Fibroblast of skin of scalp (primary cell): ENCODE data around the gene SCART1.
"Not testable (repeated sequence)": the region's sequence is repeated elsewhere in the genome, so short reads cannot be mapped to it uniquely, and the experiment has no call there.

Experiments
- DNase-seq: peaks from one replicate; pipeline ENCODE4 v3.0.0-alpha.2; 2013

SCART1 gene

GRCh38 chr10:133456041-133456951 is 2.6 kb downstream of the SCART1 start:
- DNase-seq, result no peak

DNA sequence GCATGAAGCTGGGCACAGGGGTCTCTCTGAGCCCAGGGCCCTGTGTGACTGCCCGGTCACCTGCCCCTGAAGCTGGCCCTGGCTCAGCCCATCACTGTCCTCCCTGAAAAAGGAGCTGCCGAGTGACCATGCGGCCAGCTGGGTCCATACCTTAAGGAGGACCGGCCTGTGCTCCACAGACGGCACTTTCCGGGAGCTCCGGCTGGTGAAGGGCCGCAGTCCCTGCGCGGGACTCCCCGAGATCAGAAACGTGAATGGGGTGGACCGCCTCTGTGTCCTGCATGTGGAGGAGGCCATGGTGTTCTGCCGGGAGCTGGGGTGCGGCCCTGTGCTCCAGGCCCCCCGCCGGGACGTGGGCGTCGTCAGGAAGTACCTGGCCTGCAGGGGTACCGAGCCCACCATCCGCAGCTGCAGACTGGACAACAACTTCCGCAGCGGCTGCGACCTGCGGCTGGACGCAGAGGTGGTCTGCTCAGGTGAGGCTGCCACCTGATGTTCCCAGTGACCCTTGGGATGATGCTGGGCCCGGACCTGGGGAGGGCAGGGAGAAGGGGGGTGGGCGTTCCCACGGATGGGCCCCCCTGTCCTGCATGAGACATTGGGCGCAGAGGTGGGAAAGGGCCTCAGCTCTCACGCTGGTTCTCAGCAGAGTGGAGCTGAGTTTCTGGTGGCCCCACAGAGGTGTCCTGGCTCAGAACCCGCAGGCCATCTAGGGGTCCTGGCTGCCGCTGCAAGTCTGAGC is 3.5 kb downstream of the SCART1 start:
- DNase-seq, result no peak

DNA sequence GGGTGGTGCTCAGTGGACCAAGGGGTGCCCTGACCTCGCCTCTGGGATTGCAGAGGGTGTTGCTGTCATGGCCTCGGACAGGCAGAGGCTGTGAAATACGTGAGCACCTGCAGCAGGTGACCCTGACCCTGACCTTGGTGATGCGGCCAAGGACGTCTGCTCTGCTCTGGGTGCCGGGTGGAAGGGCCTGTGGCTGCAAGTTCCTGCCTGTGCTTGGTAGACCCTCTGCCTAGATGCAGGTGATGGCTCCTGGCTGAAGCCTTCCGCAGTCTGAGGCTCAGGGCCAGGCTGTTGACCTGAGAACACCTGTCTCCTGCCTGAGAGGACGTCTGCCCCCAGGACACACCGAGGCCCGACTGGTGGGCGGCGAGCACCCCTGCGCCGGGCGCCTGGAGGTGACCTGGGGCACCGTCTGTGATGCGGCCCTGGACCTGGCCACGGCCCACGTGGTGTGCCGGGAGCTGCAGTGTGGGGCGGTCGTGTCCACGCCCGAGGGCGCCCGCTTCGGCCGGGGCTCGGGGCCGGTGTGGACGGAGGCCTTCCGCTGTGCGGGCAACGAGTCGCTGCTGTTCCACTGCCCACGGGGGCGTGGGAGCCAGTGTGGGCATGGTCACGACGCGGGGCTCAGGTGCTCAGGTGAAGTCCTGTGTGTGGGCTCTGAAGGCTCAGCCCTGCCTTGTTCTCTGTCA is 4.4 kb downstream of the SCART1 start:
- no peak for DNase-seq

- no peak for DNase-seq
These were observed 5.1 kb downstream of the SCART1 start for GRCh38 chr10:133458710-133459453.

DNA sequence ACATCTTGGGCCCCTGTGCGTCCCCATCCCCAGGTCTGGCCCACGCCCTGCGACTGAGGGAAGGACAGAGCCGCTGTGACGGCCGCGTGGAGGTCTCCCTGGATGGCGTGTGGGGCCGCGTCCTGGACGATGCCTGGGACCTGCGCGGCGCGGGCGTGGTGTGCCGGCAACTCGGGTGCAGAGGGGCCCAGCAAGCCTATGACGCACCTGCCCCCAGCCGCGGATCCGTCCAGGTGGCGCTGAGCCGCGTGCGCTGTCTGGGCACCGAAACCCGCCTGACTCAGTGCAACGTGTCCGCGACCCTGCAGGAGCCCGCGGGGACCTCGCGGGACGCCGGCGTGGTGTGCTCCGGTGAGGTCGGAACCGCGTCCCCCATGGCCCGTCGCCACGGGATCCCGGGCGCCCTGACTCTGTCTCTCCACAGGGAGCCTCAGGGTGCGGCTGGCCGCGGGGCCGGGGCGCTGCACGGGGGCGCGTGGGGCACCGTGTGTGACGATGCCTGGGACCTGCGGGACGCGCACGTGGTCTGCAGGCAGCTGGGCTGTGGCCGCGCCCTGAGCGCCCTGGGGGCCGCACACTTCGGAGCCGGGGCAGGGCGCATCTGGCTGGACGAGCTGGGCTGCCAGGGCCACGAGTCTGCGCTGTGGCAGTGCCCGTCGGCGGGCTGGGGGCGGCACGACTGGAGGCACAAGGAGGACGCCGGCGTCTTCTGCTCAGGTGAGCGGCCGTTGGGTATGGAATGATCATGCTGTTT is 5.9 kb downstream of the SCART1 start:
- no peak for DNase-seq

DNA sequence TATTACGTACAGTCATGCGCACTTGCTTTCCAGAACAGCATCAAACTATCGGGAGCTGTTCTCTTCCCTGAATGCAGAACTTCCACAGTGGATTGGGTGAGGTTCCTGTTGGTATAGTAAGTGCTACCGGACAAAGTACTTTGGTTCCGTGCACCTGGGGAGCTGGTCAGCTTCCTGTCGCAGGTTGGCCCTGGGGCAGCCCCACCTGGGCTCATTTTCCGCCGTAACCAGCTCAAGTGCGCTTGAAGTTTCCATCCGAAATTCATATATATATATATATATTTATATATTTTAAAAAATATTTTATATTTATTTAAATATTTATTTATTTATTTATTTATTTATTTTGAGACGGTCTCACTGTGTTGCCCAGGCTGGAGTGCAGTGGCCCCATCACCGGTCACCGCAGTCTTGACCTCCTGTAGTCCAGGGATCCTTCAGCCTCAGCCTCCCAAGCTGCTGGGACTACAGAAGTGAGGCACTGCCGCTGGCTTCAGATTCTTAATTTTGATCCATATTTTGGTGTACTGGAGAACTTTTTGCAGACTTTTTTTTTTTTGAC is 6.5 kb downstream of the SCART1 start:
- DNase-seq, result no peak

GRCh38 chr10:133461027-133461426 is 7.3 kb downstream of the SCART1 start:
- DNase-seq, result no peak

- no peak for DNase-seq
These were observed 8.1 kb downstream of the SCART1 start for GRCh38 chr10:133461841-133462240.

- no peak for DNase-seq
These were observed 9.0 kb downstream of the SCART1 start for GRCh38 chr10:133462512-133463305.

GRCh38 chr10:133464582-133465031 is 10.9 kb downstream of the SCART1 start:
- no peak for DNase-seq

DNA sequence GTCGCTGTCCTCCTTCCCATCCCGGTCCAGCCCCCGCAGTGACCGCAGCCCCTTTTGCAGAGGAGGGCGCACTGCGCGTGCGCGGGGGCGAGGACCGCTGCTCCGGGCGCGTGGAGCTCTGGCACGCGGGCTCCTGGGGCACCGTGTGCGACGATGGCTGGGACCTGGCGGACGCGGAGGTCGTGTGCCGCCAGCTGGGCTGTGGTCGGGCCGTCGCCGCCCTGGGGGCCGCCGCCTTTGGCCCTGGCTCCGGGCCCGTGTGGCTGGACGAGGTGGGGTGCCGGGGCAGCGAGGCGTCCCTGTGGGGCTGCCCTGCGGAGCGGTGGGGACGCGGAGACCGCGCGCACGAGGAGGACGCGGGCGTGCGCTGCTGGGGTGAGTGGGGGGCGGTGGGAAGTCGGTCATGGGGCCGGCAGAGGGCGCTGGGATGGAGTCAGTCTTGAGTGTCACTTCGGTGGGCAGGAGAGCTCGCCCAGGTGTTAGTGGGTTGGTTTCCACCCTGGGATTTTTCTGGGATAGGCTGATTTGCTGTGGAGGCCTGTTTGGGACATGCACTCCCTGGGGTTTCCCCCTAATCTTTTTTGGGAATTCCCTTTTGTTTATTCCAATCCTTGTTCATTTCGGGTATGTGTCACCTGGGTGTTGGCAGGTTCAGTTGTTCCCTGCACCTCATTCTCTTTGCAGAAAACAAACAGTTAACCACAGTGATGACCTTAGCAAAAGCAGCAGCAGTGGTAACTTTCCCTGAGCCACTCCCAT is 11.6 kb downstream of the SCART1 start:
- DNase-seq, result no peak

- no peak for DNase-seq
These were observed 12.3 kb downstream of the SCART1 start for GRCh38 chr10:133465950-133466474.

DNA sequence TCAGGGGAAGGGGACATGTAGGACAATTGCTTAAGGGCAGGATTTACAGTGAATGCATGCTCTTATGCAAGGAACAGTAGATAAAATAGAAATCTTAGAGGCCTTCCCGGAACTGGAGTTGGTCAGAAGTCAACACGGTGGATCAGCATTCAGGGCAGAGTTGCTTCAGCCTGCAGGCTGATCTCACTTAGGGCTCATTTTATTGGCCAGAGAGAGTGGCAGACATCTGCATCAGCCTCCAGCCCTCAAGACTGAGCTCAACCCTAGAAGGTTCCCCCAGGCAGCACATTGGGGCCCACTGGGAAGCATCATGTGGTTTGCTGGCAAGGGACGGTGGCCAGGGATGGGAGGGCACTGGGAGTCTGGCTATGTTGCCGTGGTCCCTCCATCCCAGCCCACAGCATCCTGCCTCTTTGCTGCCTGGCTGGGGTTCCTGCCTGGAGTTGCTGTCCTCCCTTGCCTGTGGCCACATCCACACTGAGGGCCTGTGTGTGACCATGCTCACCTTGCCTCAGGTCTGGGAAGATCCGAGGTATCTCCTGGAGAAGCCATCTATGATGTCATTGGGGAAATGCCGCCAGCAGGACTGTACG is 13.0 kb downstream of the SCART1 start:
- DNase-seq, result no peak

GRCh38 chr10:133467286-133467911 is 13.7 kb downstream of the SCART1 start:
- no peak for DNase-seq

- not testable (repeated sequence) for DNase-seq
These were observed 15.5 kb downstream of the SCART1 start for GRCh38 chr10:133469205-133469604.

DNA sequence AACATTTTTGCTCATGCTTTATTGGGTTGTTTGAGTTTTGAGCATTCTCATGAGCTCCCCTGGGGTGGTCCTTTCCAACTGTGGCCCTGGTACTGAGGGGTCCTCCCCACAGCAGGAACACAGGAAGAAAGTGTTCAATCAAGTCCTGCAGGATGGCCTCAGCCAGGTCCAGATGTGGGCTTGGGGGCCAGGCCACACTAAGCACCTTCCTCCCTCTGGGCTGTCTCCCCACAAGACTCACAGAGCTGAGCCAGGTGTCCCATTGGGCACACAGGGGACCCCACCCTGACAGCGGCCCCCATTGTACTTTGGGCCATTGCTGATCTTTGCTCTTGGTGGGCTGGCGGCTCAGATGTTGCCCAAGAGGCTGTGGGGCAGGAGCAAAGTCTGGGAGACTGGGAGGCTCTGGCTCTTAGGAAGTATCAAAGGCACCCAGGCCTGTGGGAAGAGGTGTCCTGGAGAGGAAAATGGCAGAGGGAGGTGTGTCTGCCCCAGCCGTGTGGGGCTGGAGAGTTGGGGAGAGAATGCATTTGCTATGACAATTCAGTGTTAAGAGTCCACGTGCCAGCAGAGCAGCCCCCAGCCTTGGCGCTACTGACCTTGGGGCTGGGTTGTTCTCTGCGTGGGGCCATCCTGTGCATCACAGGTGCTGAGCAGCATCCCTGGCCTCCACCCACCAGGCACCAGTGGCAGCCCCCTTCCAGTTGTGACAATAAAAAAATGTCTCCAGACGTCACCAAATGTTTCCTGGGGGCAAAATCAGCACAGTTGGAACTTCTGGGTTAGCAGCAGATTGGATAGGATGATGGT is 17.8 kb downstream of the SCART1 start:
- DNase-seq, result no peak

GRCh38 chr10:133473270-133473669 is 19.5 kb downstream of the SCART1 start:
- DNase-seq, result no peak

GRCh38 chr10:133474027-133474426 is 20.3 kb downstream of the SCART1 start:
- DNase-seq, result no peak
